ENCODE data around the gene RAB37.

Gene RAB37

GRCh38 chr17:74725111-74725510, 11.9 kb upstream of the RAB37 start:
- H3K4me3 ChIP-seq (ENCODE audit: low read length), result no peak overlapping the region
- TF ChIP-seq CTCF (conservative IDR thresholded peaks at IDR 0.05; ENCODE audit: low read depth, low read length), result no peak
- DNase-seq (ENCODE audit: low read depth), result no peak

GRCh38 chr17:74728033-74728701, 8.9 kb upstream of the RAB37 start:
- no peak for DNase-seq (ENCODE audit: low read depth)
- no peak overlapping the region for H3K4me3 ChIP-seq (ENCODE audit: low read length)
- TF ChIP-seq CTCF (conservative IDR thresholded peaks at IDR 0.05; ENCODE audit: low read depth, low read length), result no peak

- DNase-seq (ENCODE audit: low read depth), result no peak
- H3K4me3 ChIP-seq (ENCODE audit: low read length), result no peak overlapping the region
- TF ChIP-seq CTCF (conservative IDR thresholded peaks at IDR 0.05; ENCODE audit: low read depth, low read length), result no peak
Observed at GRCh38 chr17:74728702-74729075, 8.4 kb upstream of the RAB37 start.

GRCh38 chr17:74729368-74729767, 7.7 kb upstream of the RAB37 start:
- no peak for TF ChIP-seq CTCF (conservative IDR thresholded peaks at IDR 0.05; ENCODE audit: low read depth, low read length)
- no peak overlapping the region for H3K4me3 ChIP-seq (ENCODE audit: low read length)
- no peak for DNase-seq (ENCODE audit: low read depth)

GRCh38 chr17:74729866-74730265, 7.2 kb upstream of the RAB37 start:
- no peak for DNase-seq (ENCODE audit: low read depth)
- no peak for TF ChIP-seq CTCF (conservative IDR thresholded peaks at IDR 0.05; ENCODE audit: low read depth, low read length)
- no peak overlapping the region for H3K4me3 ChIP-seq (ENCODE audit: low read length)

GRCh38 chr17:74730491-74731346, 6.3 kb upstream of the RAB37 start:
- no peak for TF ChIP-seq CTCF (conservative IDR thresholded peaks at IDR 0.05; ENCODE audit: low read depth, low read length)
- no peak for DNase-seq (ENCODE audit: low read depth)
- no peak overlapping the region for H3K4me3 ChIP-seq (ENCODE audit: low read length)

- H3K4me3 ChIP-seq (ENCODE audit: low read length), result no peak overlapping the region
- no peak for DNase-seq (ENCODE audit: low read depth)
- no peak for TF ChIP-seq CTCF (conservative IDR thresholded peaks at IDR 0.05; ENCODE audit: low read depth, low read length)
Observed at GRCh38 chr17:74731347-74731605, 5.8 kb upstream of the RAB37 start.
